Fibroblast of mammary gland (primary cell): Measurements from ENCODE around the gene TMEM140.
A peak's percentile ranks its signal among the peaks of the same experiment; 100 is the strongest.

ENCODE experiments used
- DNase-seq: peaks from one replicate; pipeline ENCODE4 v3.0.0-alpha.2; 2010; ENCODE audit warnings: low read depth
- H3K4me3 ChIP-seq: 2 replicates; pipeline ENCODE4 v1.5.1; 2011; ENCODE audit warnings: low read depth, mild to moderate bottlenecking, low read length, moderate library complexity; ENCODE audit not compliant: control insufficient read depth
- TF ChIP-seq, protein P1 (sequence below): conservative IDR thresholded peaks from 2 replicates; pipeline ENCODE4 v1.5.1; 2011; ENCODE audit warnings: low read depth, low read length, inconsistent platforms; ENCODE audit not compliant: control insufficient read depth, insufficient read depth

TMEM140 gene

DNA sequence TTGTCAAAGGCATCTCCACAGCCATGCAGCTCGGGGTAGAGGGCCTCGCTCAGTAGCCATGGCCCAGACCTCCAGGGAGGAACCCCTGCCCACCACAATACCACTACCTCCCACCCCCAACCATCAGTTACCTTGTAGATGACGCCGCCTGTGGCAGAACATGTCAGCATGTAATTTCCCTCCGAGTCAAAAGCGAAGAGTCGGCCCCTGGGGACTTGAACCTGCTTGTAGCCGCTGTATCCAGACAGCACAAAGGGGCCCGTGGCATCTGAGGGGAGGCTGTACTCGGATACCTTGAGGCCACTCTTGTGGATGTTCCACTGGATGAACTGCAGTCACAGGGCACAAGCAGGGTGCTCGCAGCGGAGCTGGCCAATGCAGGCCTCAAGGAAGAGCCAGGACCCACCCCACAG is 39.0 kb downstream of the TMEM140 start:
- no peak overlapping the region for H3K4me3 ChIP-seq
- no peak for DNase-seq
- TF ChIP-seq, protein P1, sequence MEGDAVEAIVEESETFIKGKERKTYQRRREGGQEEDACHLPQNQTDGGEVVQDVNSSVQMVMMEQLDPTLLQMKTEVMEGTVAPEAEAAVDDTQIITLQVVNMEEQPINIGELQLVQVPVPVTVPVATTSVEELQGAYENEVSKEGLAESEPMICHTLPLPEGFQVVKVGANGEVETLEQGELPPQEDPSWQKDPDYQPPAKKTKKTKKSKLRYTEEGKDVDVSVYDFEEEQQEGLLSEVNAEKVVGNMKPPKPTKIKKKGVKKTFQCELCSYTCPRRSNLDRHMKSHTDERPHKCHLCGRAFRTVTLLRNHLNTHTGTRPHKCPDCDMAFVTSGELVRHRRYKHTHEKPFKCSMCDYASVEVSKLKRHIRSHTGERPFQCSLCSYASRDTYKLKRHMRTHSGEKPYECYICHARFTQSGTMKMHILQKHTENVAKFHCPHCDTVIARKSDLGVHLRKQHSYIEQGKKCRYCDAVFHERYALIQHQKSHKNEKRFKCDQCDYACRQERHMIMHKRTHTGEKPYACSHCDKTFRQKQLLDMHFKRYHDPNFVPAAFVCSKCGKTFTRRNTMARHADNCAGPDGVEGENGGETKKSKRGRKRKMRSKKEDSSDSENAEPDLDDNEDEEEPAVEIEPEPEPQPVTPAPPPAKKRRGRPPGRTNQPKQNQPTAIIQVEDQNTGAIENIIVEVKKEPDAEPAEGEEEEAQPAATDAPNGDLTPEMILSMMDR: no peak

DNA sequence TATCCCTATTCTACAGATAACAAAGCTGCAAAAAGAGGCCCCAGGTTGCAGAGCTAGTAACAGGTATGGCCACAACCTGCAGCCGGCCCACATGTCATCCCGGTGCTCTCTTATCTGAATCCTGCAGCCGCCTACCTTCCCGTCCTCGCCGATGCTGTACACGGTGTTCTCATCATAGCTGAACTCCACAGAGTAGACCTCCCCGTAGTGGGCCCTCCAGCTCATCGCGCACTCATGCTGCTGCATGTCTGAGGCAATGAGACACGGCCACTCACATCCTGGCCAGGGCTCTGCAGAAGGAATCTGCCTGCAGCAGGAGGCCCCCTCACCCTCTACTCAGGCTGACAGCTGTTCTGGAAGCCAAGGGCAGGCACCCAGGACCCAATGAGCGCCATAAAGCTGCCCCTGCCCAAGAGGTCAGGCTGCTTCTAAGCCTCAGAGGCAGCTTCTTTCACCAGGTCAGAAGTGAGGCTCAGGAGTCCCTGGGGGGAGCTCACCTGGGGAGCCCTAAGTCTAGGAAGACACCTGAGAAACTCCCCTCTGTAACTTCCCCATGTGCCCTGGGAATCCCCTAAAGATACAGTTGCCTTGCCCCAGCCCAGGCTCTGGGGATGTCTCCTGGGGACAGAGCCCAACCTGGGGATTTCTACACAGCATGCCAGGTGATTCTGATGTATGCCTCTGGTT is 40.6 kb downstream of the TMEM140 start:
- H3K4me3 ChIP-seq: no peak overlapping the region
- DNase-seq: peak; percentile 64
- TF ChIP-seq, protein P1: no peak

DNA sequence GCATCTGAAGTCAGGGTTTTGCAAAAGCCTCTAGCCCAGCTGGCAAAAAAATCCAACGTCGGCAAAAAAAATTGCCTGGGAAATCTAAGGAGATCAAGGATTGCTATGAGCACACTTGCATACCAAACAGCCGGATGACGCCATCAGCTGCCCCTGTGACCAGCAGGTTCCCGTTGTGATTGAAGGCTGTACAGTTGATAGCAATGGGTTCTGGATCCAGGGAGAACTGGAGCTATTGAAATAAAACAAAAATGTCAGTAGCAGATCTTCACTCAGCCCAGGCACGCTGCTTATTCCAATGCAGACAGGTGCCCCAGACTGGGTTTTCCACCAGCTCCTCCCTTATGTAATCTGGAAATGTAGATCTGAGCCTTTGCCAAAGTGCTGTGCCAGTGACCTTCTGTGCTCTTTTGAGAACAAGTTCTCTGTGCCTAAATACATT is 41.4 kb downstream of the TMEM140 start:
- TF ChIP-seq, protein P1: no peak
- no peak overlapping the region for H3K4me3 ChIP-seq
- DNase-seq: peak; percentile 35

DNA sequence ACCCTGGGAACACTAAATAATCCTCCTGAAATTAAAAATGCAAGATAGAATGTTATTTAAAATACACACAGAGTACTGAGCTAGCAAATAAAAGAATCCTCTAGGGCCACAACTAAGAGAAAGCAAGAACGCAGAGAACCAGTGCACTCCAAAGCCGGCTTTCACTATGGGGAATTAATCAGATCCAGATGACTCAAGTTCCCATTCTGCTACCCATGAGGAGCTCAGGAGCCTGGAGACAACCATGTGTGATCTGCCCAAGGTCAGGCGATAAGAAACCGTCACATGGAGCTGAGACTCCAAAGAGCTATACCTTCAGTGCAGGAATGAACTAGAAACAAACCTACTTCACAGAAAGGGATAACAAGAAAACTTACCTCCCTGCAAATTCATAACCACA is 42.1 kb downstream of the TMEM140 start:
- H3K4me3 ChIP-seq: no peak overlapping the region
- peak; percentile 78 for DNase-seq
- TF ChIP-seq, protein P1: no peak

DNA sequence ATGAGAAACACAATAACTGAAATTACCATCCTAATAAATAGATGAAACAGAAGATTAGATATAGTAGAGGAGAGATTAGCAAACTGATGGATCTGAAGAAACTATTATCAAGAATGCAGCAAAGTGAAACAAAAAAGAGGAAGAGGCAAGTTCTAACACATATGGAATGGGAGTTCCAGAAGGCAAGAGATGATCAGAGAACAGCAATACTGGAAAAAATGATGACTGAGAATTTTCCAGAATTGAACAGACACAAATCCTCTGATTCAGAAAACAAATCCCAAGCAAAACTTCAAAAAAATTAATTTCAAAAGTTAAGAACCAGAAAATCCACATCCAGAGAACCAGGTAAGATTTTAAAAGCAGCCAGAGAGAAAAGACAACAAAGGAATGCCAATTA is 42.8 kb downstream of the TMEM140 start:
- no peak overlapping the region for H3K4me3 ChIP-seq
- TF ChIP-seq, protein P1: no peak
- no peak for DNase-seq

DNA sequence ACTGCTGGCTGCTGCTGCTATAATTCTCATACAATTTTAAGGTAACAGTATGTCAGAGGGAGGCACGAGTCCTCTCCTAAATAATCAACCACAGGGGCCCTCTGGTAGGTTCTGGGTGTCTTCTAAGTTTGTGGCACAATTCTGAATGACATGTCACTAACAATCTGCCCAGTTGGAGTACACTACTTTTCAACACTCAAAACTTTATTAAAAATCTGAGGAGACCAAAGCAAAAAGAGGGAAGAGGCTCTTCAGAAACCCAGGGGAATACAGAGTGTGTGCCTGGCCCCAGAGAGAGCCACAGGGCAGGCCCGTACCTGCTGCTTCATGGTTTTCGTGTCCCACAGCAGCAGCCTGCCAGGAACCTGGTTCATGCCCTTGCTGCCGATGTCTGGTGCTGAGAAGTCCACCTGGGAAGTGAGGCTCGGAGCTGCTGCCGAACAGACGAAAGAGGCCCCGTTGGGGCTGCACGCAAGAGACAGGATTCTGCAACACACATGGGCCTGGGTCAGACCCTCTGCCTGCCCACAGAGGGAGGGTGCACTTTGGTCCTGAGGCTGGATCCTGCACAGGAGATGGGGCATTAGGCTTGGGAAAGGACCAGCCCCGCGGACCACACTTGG is 45.2 kb downstream of the TMEM140 start:
- H3K4me3 ChIP-seq: no peak overlapping the region
- TF ChIP-seq, protein P1: no peak
- no peak for DNase-seq
